NCI-H1417 treated with DMSO at 0.1 percent for 48 hours (cell line): ENCODE measurements around the gene ZSCAN25.
"Not testable (repeated sequence)": the region's sequence is repeated elsewhere in the genome, so short reads cannot be mapped to it uniquely, and the experiment has no call there.

ENCODE experiments used
- DNase-seq: peaks from one replicate; lab custom pipeline; 2025; lab: John Stamatoyannopoulos, UW

ZSCAN25 gene

DNA sequence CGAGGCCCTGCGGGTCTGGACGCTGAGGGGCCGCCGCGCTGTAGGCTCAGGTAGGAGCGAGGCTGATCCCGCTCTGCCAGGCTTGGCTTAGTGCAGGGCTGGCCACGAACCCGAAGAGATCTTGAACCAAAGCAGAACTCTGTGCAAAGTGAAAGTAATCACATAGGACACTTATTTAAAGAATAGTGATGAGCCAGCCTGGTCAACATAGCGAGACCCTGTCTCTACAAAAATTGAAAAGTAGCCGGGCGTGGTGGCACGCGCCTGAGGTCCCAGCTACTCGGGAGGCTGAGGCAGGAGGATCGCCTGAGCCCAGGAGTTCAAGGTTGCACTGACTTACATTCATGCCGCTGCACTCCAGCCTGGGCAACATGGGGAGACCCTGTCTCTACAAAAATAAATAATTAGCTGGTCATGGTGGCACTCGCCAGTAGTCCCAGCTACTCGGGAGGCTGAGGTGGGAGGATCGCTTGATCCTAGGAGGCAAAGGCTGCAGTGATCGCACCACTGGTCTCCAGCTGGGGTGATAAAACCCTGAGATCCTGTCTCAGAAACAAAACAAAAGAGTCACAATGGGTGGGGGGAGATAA, 541 bp downstream of the ZSCAN25 start:
- no peak for DNase-seq

- no peak for DNase-seq
These were observed 2.0 kb downstream of the ZSCAN25 start for GRCh38 chr7:99618726-99619125.

DNA sequence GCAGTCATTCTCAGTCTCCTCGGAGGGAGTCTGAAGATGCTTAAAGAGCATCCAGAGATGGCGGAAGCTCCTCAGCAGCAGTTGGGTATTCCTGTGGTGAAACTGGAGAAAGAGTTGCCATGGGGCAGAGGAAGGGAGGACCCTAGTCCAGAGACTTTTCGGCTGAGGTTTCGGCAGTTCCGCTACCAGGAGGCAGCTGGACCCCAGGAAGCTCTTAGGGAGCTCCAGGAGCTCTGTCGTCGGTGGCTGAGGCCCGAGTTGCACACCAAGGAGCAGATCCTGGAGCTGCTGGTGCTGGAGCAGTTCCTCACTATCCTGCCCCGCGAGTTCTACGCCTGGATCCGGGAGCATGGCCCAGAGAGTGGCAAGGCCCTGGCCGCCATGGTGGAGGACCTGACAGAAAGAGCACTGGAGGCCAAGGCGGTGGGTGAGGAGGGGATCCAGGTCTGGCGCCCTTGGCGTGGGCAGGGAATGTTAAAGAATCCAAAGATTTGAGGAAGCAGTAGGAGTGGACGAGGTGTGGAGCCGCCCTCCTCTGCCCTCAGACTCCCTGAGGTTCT, 2.9 kb downstream of the ZSCAN25 start:
- DNase-seq, result no peak

GRCh38 chr7:99621271-99621670, 4.5 kb downstream of the ZSCAN25 start:
- no peak for DNase-seq

GRCh38 chr7:99622596-99622995, 5.8 kb downstream of the ZSCAN25 start:
- no peak for DNase-seq

DNA sequence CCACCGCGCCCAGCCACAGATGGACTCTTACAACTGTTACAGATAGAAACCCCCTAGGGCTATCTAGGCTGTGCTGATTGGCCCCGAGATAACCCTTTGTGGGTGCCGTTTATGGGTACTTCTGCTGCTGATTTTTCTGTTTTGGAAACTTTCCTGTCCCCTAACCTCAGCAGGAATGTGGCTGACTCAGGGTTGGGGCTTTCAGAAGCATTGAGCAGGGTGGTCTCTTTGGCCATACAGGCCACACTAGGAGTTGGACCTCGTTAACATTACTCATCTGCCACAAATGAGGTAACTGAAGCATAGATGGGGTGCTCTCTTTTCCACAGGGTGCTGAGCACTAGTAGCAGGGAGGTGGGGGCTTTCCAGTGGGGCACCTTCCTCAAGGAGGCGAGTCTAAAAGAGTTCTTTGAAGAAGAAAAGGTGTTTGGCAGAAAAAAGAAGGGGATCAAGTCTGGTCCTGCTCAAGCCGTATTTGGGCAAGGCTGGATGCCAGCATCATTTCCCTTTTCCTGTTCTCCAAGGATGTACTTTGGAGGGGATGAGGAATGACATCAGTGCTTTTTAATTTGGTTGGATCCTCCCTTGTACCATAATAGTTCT, 6.4 kb downstream of the ZSCAN25 start:
- no peak for DNase-seq

GRCh38 chr7:99623702-99624447, 7.1 kb downstream of the ZSCAN25 start:
- DNase-seq, result no peak

DNA sequence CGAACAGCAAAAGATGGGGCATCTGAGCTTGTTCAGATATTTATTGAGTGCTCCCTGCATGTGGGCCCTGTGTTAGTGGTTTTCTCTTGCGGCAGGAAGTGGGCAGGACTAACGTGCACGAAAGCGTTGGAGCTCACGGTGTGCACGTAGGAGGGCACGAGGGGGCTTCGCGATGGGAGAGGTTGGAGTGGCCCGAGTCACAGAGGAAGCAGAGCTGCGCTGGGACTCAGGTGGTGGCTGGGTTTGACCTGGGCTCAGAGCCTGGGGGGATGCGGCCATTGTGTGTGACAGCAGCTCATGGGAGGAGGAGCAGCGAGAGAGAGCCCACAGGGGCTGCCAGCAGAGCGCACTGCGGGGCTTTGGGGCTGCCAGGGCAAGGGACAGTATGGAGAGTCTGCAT, 7.7 kb downstream of the ZSCAN25 start:
- no peak for DNase-seq

- no peak for DNase-seq
These were observed 8.6 kb downstream of the ZSCAN25 start for GRCh38 chr7:99625321-99625720.

DNA sequence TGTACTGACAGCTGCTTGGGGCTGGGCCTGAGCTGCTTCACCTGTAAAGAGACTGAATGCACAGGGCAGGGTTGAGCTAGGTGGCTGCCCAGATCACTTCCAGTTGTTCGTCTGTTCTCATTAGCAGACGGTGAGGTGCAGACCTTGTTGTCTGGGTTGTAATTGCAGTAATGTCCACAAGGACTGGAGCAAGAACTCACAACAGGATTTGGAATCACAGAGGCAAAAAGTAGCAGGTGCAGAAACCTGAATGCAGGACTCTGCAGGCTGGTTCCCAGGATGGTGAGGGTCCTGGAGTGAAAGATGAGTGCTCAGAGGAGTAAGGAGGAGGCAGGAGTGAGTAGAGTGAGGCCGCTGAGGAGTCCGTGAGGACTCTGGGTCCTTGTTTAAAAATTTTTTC, 9.2 kb downstream of the ZSCAN25 start:
- no peak for DNase-seq

DNA sequence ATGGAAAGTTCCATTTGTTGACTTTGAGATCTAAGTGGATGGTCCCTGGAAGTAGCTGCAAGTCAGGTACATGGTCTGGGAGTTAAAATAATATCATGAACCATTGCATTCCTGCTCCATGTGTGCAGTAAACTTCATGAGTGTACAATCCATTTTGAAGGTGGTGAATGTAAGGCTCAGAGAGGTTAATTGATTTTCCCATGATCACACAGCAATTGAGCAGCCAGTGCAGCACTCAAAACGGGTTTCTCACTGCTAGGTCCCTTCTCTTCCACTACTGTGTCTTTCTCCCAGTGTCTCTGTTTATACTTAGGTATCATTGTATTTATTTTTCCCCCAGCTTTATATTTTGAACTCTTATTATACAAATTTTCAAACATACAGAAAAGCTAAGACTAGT, 9.9 kb downstream of the ZSCAN25 start:
- no peak for DNase-seq

DNA sequence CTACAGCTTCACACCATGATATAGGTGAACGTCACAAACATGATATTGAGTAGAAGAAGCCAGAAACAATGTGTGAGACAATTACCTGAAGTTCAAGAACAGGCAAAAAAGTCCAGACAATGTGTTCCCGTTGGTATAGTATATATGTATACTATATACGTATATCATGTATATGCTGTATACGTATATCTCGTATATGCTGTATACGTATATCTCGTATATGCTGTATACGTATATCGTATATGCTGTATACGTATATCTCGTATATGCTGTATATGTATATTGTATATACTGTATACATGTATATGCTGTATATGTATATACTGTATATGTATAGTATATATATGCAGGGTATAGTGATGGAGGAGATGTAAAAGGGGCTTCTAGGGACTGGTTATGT, 10.8 kb downstream of the ZSCAN25 start:
- no peak for DNase-seq

DNA sequence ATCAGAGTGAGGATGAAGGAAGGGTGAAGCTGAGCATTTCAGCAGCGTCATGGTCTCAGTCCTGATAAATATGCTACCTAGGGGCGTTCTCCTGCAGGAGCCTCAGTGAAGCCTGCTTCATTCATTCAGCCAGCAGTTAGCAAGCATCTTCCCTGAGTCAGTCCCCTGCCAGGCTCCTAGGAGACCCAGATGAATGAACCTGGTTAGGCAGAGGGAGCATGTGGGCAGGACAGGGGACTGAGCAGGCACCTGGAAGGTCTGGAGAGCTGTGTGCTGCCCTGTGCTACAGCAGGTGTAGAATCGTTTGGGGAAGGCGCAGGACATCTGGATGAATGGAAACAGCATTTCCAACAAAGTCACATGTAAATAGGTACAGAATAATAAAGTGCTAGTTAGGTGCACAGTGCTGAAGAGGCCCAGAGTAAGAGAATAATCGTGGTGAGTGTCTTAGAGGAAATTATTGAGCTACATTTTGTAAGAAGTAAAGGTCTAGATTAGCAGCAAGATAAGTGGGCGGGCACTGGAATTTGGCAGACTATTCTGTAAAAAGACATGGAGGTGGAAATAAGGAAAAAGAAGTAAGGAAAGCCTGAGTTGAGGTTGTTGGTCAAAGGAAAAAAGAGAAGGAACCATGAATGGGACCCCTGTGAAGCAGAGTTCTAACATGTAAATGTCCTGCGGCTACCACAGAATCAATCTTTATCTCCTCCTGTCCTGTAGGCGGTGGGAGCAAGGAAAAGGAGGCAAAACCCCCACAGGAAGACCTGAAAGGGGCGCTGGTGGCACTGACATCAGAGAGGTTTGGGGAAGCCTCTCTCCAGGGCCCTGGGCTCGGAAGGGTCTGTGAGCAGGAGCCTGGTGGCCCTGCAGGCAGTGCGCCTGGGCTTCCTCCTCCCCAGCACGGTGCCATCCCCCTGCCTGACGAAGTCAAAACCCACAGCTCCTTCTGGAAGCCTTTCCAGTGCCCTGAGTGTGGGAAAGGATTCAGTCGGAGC, 12.0 kb downstream of the ZSCAN25 start:
- no peak for DNase-seq

- DNase-seq, result no peak
These were observed 12.9 kb downstream of the ZSCAN25 start for GRCh38 chr7:99629643-99630042.

DNA sequence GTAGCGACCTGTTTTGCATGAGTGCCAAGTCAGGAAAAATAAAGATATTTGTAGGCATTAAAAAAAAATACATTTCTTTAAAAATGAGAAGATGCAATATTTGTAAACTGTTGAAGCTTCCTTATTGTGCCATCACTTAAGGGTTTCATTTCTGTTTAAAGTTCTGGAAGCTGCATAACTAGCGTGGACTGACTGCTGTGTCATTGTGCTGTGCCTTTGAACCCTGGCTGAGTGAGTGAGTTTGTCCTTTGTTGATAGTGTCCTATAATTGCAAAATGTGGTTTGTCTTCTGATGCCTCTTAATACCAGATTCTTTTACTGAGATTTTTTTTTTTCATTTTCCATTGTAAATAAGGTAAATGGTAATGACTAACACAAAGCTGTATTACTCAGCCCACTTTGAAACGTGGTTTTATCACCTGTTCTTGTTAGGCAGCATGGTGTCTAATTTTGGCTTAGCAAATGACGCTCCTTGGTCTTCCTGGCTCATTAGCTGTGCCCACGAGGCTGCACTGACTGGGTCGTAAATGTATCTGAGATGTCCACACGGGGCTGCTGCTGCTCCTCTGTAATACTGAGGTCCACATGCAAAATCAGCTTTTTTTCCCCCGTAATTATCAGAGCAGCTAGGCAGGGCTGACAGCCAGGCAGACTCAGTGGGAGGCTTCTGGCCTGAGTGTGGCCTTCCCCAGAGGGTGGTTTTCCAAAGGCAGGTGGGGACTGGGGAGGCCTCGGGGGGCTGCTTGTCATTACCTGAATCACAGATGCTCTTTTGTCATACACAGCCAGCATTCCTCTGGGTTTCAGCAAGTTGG, 14.8 kb downstream of the ZSCAN25 start:
- no peak for DNase-seq

DNA sequence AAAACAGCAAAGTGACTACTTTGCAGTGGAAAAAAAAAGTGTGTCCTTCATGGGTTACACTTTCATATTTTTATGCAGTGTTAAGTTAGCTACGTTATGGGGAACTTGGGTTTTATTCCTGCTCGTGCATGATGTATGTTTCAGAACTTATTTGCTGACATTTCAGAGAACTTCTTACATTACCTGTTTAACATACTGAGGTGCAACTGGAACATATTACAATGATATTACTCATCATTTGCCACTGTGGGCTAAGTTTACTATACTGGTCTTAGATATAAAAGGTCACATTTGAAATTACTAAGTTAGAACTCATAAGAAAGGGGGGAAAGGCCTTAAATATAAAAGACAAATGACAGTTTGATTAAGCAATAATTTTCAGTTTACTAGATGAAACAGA, 20.7 kb downstream of the ZSCAN25 start:
- not testable (repeated sequence) for DNase-seq

DNA sequence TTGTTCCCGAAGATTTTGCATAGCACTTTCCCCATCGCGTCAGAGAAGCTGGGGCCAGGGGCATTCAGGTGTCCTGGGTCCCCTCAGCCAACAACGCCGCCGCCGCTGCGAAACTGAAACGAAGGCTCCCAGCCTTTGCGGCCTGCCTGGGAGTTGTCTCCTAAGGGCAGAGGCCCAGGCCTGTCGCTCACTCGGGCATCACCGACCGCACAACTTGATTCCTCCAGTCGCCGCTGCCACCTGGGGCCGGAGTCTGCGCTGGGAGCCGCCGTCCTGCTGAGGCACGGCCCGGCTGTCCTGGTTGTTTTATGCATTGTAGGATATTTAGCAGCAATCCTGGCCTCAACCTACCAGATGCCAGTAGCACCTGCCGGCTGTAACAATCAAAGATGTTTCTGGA, 22.0 kb downstream of the ZSCAN25 start:
- no peak for DNase-seq

DNA sequence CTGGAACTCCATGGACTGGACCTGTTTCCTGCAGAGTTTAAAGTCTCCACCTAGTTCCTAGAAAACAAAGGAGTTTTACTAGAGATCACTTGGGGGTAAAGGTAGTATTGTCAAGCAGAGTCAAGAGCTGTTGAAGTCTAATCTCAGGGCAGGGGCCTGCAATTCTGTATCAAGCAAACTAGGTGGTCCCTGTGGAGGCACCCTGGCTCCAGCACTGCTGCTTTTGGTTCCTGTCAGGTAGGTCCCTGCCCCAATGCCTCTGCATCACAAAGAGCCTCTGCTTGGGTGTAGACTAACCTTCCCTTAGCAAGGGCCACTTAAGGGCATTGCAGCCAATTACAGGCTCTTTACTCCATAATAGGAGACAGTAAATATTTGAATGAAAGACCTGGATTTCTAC, 22.5 kb downstream of the ZSCAN25 start:
- DNase-seq, result no peak

DNA sequence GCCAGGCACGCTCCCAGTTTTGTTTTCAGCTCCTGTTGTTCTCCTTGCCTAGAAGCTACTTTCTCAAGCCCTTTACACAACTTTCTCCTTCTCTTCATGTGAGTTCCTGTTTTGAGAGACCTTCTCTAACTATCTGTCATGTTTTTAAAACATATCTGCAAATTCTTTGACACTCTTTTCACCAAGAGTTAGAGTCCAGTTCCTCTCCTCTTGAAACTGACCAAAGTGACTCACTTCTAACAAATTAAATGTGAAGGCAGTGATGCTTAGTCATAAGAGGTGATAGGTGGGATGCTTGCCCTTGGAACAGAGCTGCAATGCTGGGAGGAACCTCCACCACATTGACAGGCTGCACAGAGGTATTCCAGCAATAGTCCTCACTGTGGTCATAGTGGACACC, 25.3 kb downstream of the ZSCAN25 start:
- DNase-seq, result no peak

DNA sequence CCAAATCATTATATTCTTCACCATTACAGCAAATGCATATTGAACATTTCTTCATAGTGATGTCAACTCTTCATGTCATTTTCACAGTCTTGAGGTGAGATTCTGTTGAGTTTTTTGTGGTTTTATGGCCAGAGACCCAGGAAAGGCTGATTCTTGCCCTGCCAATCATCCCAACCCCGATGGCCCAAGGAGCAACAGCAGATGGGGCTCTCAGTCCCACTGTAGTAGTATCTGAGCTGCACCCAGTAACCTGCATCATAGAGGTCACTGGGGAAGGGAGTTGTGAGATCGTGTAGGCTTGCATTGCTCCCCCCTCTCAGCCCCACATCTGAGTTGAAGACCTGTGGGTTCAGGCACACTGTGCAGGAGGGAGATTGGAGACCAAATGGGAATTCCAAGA, 26.7 kb downstream of the ZSCAN25 start:
- no peak for DNase-seq

- no peak for DNase-seq
These were observed 27.7 kb downstream of the ZSCAN25 start for GRCh38 chr7:99644431-99644830.
